Natural killer cell (primary cell): ENCODE data around the gene OR2A1. TPM values are rescaled to one million over a fixed set of nuclear protein-coding genes. Genes with fewer than 3 reads are reported as not detected.
A peak's percentile ranks its signal among the peaks of the same experiment; 100 is the strongest.
"Not testable (repeated sequence)": the region's sequence is repeated elsewhere in the genome, so short reads cannot be mapped to it uniquely, and the experiment has no call there.

Experiments
- ATAC-seq, 3 donors: fragments of 150-1000 bp in 2 of 3; fragments of 200-7000 bp in 1 of 3; cut with Tn5 transposase; 1 replicate in 1 of 3; 2 replicates in 2 of 3; pipeline ENCODE4 v1.10.0; 2021; ENCODE audit warnings: mild to moderate bottlenecking in 2 of 3, moderate library complexity in 2 of 3
- DNase-seq, 2 donors: peaks; one replicate each; pipeline versions ENCODE4 v3.0.0 to v3.0.0-alpha.2; 2013 to 2021; ENCODE audit warnings: mixed read lengths in 1 of 2
- H3K27ac ChIP-seq: one replicate; pipeline ENCODE4 v1.5.1; 2013; ENCODE audit warnings: mild to moderate bottlenecking, low read length
- H3K27me3 ChIP-seq: one replicate; pipeline ENCODE4 v1.6.1; 2013; ENCODE audit warnings: low read length; ENCODE audit not compliant: control insufficient read depth, insufficient read depth
- H3K36me3 ChIP-seq: one replicate; pipeline ENCODE4 v1.6.1; 2013; ENCODE audit warnings: low read length; ENCODE audit not compliant: control insufficient read depth, insufficient read depth
- H3K4me1 ChIP-seq: one replicate; pipeline ENCODE4 v1.6.1; 2013; ENCODE audit warnings: low read length; ENCODE audit not compliant: control insufficient read depth, insufficient read depth
- H3K4me3 ChIP-seq: one replicate; pipeline ENCODE4 v1.5.1; 2013; ENCODE audit warnings: low read length
- H3K9me3 ChIP-seq: one replicate; pipeline ENCODE4 v1.6.1; 2013; ENCODE audit warnings: low read length; ENCODE audit not compliant: control insufficient read depth, insufficient read depth
- H3K27ac Mint-ChIP-seq, 2 donors: one replicate each; pipeline ENCODE4 v1.8.0; 2022; ENCODE audit warnings: mild to moderate bottlenecking in 2 of 2, mixed read lengths in 2 of 2, moderate library complexity in 1 of 2
- H3K27me3 Mint-ChIP-seq, 2 donors: one replicate each; pipeline ENCODE4 v1.8.0; 2022; ENCODE audit warnings: low read depth in 2 of 2, mixed read lengths in 2 of 2
- H3K36me3 Mint-ChIP-seq: one replicate; pipeline ENCODE4 v1.8.0; 2022; ENCODE audit warnings: mixed read lengths
- H3K4me1 Mint-ChIP-seq, 2 donors: one replicate each; pipeline ENCODE4 v1.8.0; 2022; ENCODE audit warnings: mixed read lengths in 2 of 2
- H3K4me3 Mint-ChIP-seq: one replicate; pipeline ENCODE4 v1.8.0; 2022; ENCODE audit warnings: mild to moderate bottlenecking, moderate library complexity, mixed read lengths
- H3K9me3 Mint-ChIP-seq, 2 donors: one replicate each; pipeline ENCODE4 v1.8.0; 2022; ENCODE audit warnings: mixed read lengths in 2 of 2
- WGBS: methylation state at CpG from one replicate; pipeline ENCODE4 v1.1.7; 2013; ENCODE audit warnings: missing lambda C conversion rate; ENCODE audit not compliant: insufficient coverage; 5-methylcytosine and 5-hydroxymethylcytosine counted together
- intact Hi-C: fragments of 100-400 bp; cut with micrococcal nuclease; formaldehyde crosslinking; loops from one replicate; pipeline ENCODE4 v1.14.2; 2022
- total RNA-seq, 4 donors: library from RNA; stranded (reverse); fragments of 120-200 nt in 1 of 4; gene quantifications; one replicate each; pipeline versions ENCODE4 v1.2.3 to v1.2.4, GENCODE V29; 2013 to 2022

Gene OR2A1, protein sequence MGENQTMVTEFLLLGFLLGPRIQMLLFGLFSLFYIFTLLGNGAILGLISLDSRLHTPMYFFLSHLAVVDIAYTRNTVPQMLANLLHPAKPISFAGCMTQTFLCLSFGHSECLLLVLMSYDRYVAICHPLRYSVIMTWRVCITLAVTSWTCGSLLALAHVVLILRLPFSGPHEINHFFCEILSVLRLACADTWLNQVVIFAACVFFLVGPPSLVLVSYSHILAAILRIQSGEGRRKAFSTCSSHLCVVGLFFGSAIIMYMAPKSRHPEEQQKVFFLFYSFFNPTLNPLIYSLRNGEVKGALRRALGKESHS
- total RNA-seq: not detected
- total RNA-seq (2013): not detected

DNA sequence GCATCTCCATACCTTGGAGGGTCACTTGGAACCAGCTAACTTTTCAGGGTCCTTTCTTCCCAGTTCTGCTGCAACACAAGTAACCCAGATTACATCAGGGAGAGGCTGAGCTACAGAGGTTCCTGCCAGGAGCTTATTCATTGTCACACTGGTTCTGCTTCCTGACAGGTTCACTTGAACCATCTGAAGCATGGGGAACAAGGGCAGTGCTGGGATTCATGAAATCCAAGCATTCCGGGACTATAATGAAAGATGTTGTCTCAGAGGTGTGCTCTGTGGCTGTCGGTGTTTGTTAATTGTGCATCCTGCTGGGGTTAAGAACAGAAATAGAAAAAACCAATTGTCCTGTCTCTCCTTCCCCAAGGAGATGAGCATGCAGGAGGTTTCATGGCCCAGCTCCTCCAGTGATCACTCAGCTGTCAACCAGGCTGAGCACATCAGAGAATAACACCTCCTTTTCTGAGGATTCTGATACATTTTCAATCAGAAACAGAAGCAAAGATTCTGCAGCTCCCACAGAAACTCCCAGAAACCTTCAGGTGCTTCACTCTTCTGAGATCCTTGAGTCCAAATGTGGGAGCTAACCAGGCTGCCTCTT is at the start of gene OR2A1:
OR2A1 (plus strand) TSS at position 548 of the 598 bp plus-strand sequence. CDS start 5,706 bp downstream, outside the sequence.
- H3K4me3 Mint-ChIP-seq, H3K36me3 Mint-ChIP-seq, H3K27me3 ChIP-seq, H3K27me3 Mint-ChIP-seq, H3K36me3 ChIP-seq, intact Hi-C loops, H3K27ac Mint-ChIP-seq, H3K4me3 ChIP-seq, H3K9me3 ChIP-seq, DNase-seq, H3K4me1 Mint-ChIP-seq, H3K9me3 Mint-ChIP-seq, H3K4me1 ChIP-seq, H3K27ac ChIP-seq, ATAC-seq: not testable (repeated sequence)
- no CpG with 5 or more reads among the region's 2 CpGs for WGBS

DNA sequence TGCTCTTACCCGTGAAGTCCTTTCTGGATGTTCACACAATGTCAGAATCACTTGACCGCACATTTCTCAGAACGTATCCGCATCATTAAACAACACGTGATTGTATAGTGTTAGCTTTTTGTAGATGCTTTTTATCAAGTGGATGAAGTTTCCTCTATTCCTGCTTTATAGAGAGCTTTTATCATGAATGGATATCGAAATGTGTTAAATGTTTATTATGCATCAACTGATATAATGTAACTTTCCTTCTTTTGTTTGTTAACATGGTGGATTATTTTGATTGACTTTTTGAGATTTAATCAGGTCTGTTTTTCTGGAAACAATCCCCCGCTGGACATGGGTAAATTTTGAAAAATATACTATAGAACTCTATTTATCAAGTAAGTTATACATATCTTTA is 47.5 kb upstream of the OR2A1 start, which contains the start of gene OR2A7:
OR2A7 (minus strand) TSS at position 101 of the 400 bp plus-strand sequence. CDS start 5,164 bp downstream, outside the sequence.
- ATAC-seq, H3K27ac Mint-ChIP-seq, H3K4me3 ChIP-seq, H3K4me1 ChIP-seq, intact Hi-C loops, H3K4me1 Mint-ChIP-seq, H3K9me3 ChIP-seq, H3K27ac ChIP-seq, H3K9me3 Mint-ChIP-seq, H3K36me3 ChIP-seq, H3K27me3 ChIP-seq, H3K36me3 Mint-ChIP-seq, DNase-seq, H3K4me3 Mint-ChIP-seq, H3K27me3 Mint-ChIP-seq: not testable (repeated sequence)
- 96% methylated on average over 4 of the region's 7 CpGs for WGBS

DNA sequence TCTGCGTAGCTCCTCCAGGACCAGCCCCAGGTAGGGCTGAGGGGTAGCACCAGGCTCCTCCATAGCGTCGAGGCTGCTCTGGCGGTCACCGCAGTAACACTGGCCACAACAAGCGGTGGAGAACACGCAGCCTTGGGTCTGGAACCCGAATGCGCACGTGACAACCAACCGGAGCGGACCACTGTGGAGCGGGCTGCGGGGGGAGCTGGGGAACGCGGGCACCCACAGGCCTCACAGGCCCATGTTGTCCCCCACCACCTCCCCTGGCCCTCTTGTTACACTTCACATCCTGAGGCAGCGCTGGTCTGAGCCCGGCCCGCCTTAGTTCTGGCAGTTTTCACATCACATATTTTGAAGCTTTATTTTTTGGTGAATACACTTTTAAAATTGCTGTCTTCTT is 43.0 kb upstream of the OR2A1 start, which contains the start of gene CTAGE8:
CTAGE8 (minus strand) TSS at position 101 of the 400 bp plus-strand sequence; CDS start at position 63, 38 bp downstream.
- H3K27ac ChIP-seq, H3K4me3 Mint-ChIP-seq, DNase-seq, H3K36me3 ChIP-seq, H3K27me3 ChIP-seq, H3K27ac Mint-ChIP-seq, ATAC-seq, H3K27me3 Mint-ChIP-seq, H3K4me1 Mint-ChIP-seq, H3K4me1 ChIP-seq, H3K36me3 Mint-ChIP-seq, H3K4me3 ChIP-seq, intact Hi-C loops, H3K9me3 Mint-ChIP-seq, H3K9me3 ChIP-seq: not testable (repeated sequence)
- WGBS: no CpG with 5 or more reads among the region's 19 CpGs

DNA sequence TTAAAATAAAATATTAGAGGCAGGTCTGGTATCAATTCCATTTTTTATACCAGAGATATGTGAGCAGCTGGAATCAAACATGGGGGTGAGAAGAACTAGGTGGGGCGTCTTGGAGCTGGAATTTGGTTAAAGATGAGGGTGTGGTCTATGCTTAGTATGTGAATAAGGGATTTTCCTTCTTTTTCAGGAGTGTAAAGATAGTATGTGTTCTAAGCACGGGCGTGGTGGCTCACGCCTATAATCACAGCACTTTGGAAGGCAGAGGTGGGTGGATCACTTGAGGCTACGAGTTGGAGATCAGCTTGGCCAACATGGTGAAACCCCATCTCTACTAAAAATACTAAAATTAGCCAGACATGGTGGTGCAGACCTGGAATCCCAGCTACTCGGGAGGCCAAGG is 36.9 kb upstream of the OR2A1 start:
- H3K27ac Mint-ChIP-seq, ATAC-seq, H3K9me3 Mint-ChIP-seq, H3K36me3 ChIP-seq, H3K27me3 ChIP-seq, H3K4me3 ChIP-seq, H3K4me1 ChIP-seq, H3K27me3 Mint-ChIP-seq, H3K9me3 ChIP-seq, H3K27ac ChIP-seq, DNase-seq, H3K36me3 Mint-ChIP-seq, H3K4me1 Mint-ChIP-seq, intact Hi-C loops, H3K4me3 Mint-ChIP-seq: not testable (repeated sequence)
- WGBS: 96% methylated on average over 3 of the region's 6 CpGs

DNA sequence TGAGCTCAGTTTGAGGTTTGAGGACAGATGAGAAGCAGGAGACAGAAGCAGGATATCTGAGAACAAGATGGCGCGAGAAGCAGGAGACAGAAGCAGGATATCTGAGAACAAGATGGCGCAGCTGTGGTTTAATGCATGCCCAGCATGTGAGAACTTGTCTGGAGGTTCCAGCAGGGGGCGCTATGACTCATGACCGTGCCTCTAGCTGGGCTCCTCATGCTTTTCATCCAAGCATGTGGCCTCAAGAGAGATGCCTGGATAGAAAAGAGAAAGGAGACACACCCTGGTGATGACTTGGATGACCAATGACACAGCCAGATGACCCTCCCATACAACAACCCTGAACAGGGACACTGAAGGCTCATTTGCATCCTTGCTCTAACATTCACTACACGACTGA is 32.2 kb upstream of the OR2A1 start:
- H3K4me3 Mint-ChIP-seq, H3K4me3 ChIP-seq, H3K27me3 Mint-ChIP-seq, ATAC-seq, H3K4me1 ChIP-seq, H3K4me1 Mint-ChIP-seq, H3K27ac Mint-ChIP-seq, H3K36me3 ChIP-seq, DNase-seq, H3K36me3 Mint-ChIP-seq, H3K27ac ChIP-seq, H3K27me3 ChIP-seq, intact Hi-C loops, H3K9me3 ChIP-seq, H3K9me3 Mint-ChIP-seq: not testable (repeated sequence)
- 100% methylated on average over 2 of the region's 6 CpGs for WGBS

DNA sequence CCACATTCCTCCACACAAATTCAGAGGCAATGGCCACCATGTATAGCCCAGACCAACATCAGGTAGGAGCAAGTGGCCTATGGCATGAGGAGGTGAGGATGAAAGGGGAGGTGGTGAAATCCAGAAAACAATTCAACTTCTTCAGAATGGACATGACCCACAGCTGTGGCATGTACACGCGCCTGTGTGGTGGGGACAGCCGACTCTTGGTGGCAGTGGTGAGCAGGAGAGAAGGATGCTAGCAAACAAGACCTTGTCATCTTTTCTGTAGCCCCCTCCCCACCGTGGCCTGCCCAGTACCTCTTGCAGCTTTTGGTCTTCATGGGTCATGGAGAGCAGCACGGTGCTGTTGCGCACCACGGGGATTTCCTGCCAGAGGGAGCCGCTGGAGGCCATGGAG is 30.2 kb upstream of the OR2A1 start:
- H3K4me3 ChIP-seq, H3K36me3 ChIP-seq, H3K27me3 Mint-ChIP-seq, H3K36me3 Mint-ChIP-seq, H3K27ac Mint-ChIP-seq, ATAC-seq, H3K4me1 Mint-ChIP-seq, H3K27ac ChIP-seq, intact Hi-C loops, H3K9me3 ChIP-seq, H3K27me3 ChIP-seq, H3K4me1 ChIP-seq, H3K4me3 Mint-ChIP-seq, H3K9me3 Mint-ChIP-seq, DNase-seq: not testable (repeated sequence)
- WGBS: no CpG with 5 or more reads among the region's 8 CpGs

DNA sequence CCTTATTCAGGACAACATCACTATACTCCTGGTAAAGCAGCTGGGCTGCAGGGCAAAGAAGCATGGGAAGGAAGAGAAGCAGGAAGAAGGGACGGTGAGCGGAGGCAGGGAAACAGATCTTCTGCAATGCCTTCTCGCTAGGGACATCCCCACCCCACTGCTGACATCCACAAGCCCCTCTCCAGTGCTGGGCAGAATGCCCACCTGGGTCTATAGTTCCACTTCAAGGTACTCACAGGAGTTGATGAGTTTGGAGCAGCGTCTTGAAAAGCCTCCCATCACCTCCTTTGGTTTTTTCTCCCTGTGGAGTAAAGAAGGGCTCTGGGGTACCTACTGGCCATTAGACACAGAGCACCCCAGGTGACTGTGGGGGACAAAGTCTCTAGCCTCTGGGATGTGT is 29.7 kb upstream of the OR2A1 start:
- intact Hi-C loops, H3K9me3 ChIP-seq, H3K27ac Mint-ChIP-seq, H3K27me3 ChIP-seq, H3K27me3 Mint-ChIP-seq, DNase-seq, H3K4me3 Mint-ChIP-seq, H3K36me3 ChIP-seq, H3K9me3 Mint-ChIP-seq, H3K27ac ChIP-seq, H3K36me3 Mint-ChIP-seq, H3K4me3 ChIP-seq, H3K4me1 Mint-ChIP-seq, H3K4me1 ChIP-seq: not testable (repeated sequence)
- WGBS: 100% methylated on average over 1 of the region's 4 CpGs
- peak in 1 of 3 donors; percentile 40 for ATAC-seq

DNA sequence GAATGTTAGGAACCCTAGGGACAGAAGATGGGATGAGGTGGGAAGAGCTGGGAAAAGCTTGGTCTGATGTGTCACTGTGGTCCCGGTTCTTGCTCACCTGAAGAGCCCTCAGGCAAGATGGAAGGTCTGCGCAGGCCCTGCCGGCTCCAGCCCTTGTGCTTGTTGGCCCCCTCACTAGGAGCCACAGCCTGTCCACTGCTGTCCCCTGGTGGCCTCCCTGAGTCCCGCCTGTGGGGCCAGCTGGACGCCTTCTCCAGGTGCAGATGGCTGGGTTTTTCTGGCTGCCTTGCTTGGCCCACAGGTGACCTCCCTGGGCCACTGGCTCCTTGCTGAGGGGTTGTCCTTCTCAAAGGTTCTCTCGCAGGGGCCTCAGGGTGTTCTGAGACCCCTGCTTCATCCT is 28.5 kb upstream of the OR2A1 start:
- H3K4me1 Mint-ChIP-seq, intact Hi-C loops, H3K27ac Mint-ChIP-seq, H3K4me3 ChIP-seq, DNase-seq, H3K4me3 Mint-ChIP-seq, H3K27ac ChIP-seq, H3K27me3 Mint-ChIP-seq, H3K9me3 ChIP-seq, H3K36me3 ChIP-seq, H3K36me3 Mint-ChIP-seq, ATAC-seq, H3K9me3 Mint-ChIP-seq, H3K4me1 ChIP-seq, H3K27me3 ChIP-seq: not testable (repeated sequence)
- no CpG with 5 or more reads among the region's 6 CpGs for WGBS
